A673 (cell line): ENCODE measurements around the gene ITGB2. TPM values are rescaled to one million over a fixed set of nuclear protein-coding genes. Genes with fewer than 3 reads are reported as not detected.

Source experiments
- BruUV-seq: library from RNA; stranded (reverse); fragments of 400-500 nt; replicated peaks from 2 replicates; lab custom pipeline; 2021; lab: Mats Ljungman, UMichigan
- CTCF ChIA-PET: fragments of 300-600 bp; sonication (Branson Sonifier 250); formaldehyde crosslinking; loops from one replicate; lab custom pipeline; 2022; ENCODE audit warnings: antibody characterized with exemption; lab: Charles Lee
- POLR2A ChIA-PET: fragments of 300-600 bp; sonication (Branson Sonifier 250); formaldehyde crosslinking; loops from one replicate; lab custom pipeline; 2022; ENCODE audit warnings: antibody characterized with exemption; ENCODE audit not compliant: low non-redundant PET; lab: Charles Lee
- DNase-seq: peaks from one replicate; pipeline ENCODE4 v3.0.0-alpha.2; 2015; ENCODE audit warnings: low spot score
- H3K27ac ChIP-seq: fragments of 200-600 bp; sonication (generic); 2 replicates; pipeline ENCODE4 v1.5.1; 2016; ENCODE audit warnings: mixed run types, low read depth, mild to moderate bottlenecking, mixed read lengths, antibody characterized with exemption, low read length; ENCODE audit not compliant: poor library complexity, severe bottlenecking
- H3K27me3 ChIP-seq: fragments of 200-600 bp; sonication (generic); replicated peaks from 2 replicates; pipeline ENCODE4 v1.6.1; 2017; ENCODE audit warnings: mixed run types, low read depth, mild to moderate bottlenecking, mixed read lengths, antibody characterized with exemption, low read length; ENCODE audit not compliant: insufficient read depth, poor library complexity
- H3K36me3 ChIP-seq: fragments of 200-600 bp; sonication (generic); 2 replicates; pipeline ENCODE4 v1.6.1; 2016; ENCODE audit warnings: mixed run types, mild to moderate bottlenecking, mixed read lengths, antibody characterized with exemption, low read length; ENCODE audit not compliant: insufficient read depth, poor library complexity, severe bottlenecking
- H3K4me1 ChIP-seq: fragments of 200-600 bp; sonication (generic); 2 replicates; pipeline ENCODE4 v1.6.1; 2017; ENCODE audit warnings: mixed run types, mild to moderate bottlenecking, mixed read lengths, antibody characterized with exemption, low read length; ENCODE audit not compliant: insufficient read depth, poor library complexity, severe bottlenecking
- H3K4me3 ChIP-seq: fragments of 200-600 bp; sonication (generic); 2 replicates; pipeline ENCODE4 v1.5.1; 2016; ENCODE audit warnings: low read depth, mixed run types, mild to moderate bottlenecking, mixed read lengths, low read length; ENCODE audit not compliant: poor library complexity, severe bottlenecking
- H3K9me3 ChIP-seq: fragments of 200-600 bp; sonication (generic); 2 replicates; pipeline ENCODE4 v1.6.1; 2016; ENCODE audit warnings: mixed run types, low read depth, mild to moderate bottlenecking, mixed read lengths, antibody characterized with exemption, low read length; ENCODE audit not compliant: poor library complexity, severe bottlenecking
- CTCF ChIP-seq: fragments of 300-800, 200-600 bp; sonication (generic); conservative IDR thresholded peaks from 2 replicates; pipeline ENCODE4 v1.5.1; 2017; ENCODE audit warnings: low read depth, mild to moderate bottlenecking, antibody characterized with exemption, low read length, moderate library complexity, mixed read lengths
- EZH2 ChIP-seq: fragments of 200-600 bp; sonication (generic); IDR thresholded peaks from 2 replicates; pipeline ENCODE4 v1.6.1; 2017; ENCODE audit warnings: borderline replicate concordance, low read depth, mild to moderate bottlenecking, mixed read lengths, antibody characterized with exemption, low read length; ENCODE audit not compliant: poor library complexity, severe bottlenecking
- intact Hi-C: fragments of 100-400 bp; cut with micrococcal nuclease; formaldehyde crosslinking; loops from one replicate; pipeline ENCODE4 v1.10.0; 2022; ENCODE audit not compliant: unreplicated experiment
- total RNA-seq: library from RNA; stranded (reverse); gene quantifications from 2 replicates; pipeline ENCODE4 v1.2.3, GENCODE V29; 2021

Gene ITGB2
- total RNA-seq, 1 experiment from 2014 or later, result 5.0 TPM

- POLR2A ChIA-PET, result no interaction called here
- peaks cover 12% of the 10 kb centered on the region for H3K4me1 ChIP-seq
- CTCF ChIA-PET, result no interaction called here
- H3K27me3 ChIP-seq, result no peaks in the 10 kb centered on the region
- no peaks in the 10 kb centered on the region for H3K9me3 ChIP-seq
- intact Hi-C loops, result no loop called here
- H3K36me3 ChIP-seq, result no peaks in the 10 kb centered on the region
- DNase-seq, result no peak
- H3K27ac ChIP-seq, result no peak overlapping the region
- H3K4me3 ChIP-seq, result no peak overlapping the region
- TF ChIP-seq EZH2, result no peak
- no peak for TF ChIP-seq CTCF
- no TSS peak for BruUV-seq
Measured at GRCh38 chr21:44903050-44903685, 17.5 kb downstream of the ITGB2 start.

- BruUV-seq, result no TSS peak
- Histone ChIP-seq H3K27me3 (no peaks in the 10 kb centered on the region), H3K4me3 (no peak overlapping the region), H3K27ac (no peak overlapping the region), H3K9me3 (no peaks in the 10 kb centered on the region), H3K36me3 (no peaks in the 10 kb centered on the region), H3K4me1 (peaks cover 10% of the 10 kb centered on the region)
- no peak for TF ChIP-seq EZH2
- no peak for TF ChIP-seq CTCF
- DNase-seq, result no peak
- intact Hi-C loops, result no loop called here
- ChIA-PET POLR2A (no interaction called here), CTCF (no interaction called here)
Measured at GRCh38 chr21:44902268-44903049, 18.2 kb downstream of the ITGB2 start.

GRCh38 chr21:44901391-44902074, 19.2 kb downstream of the ITGB2 start:
- BruUV-seq, result no TSS peak
- Histone ChIP-seq H3K27ac (no peak overlapping the region), H3K4me1 (peaks cover 11% of the 10 kb centered on the region), H3K4me3 (no peak overlapping the region), H3K9me3 (no peaks in the 10 kb centered on the region), H3K36me3 (no peaks in the 10 kb centered on the region), H3K27me3 (no peaks in the 10 kb centered on the region)
- ChIA-PET CTCF (no interaction called here), POLR2A (no interaction called here)
- intact Hi-C loops, result no loop called here
- DNase-seq, result no peak
- TF ChIP-seq CTCF (no peak), EZH2 (no peak)
